DMS114 treated with DMSO at 0.1 percent for 48 hours (cell line): ENCODE data around the gene IFNGR1.
"Not testable (repeated sequence)": the region's sequence is repeated elsewhere in the genome, so short reads cannot be mapped to it uniquely, and the experiment has no call there.

Experiments
- DNase-seq: peaks from one replicate; lab custom pipeline; 2025; ENCODE audit not compliant: unreplicated experiment; lab: John Stamatoyannopoulos, UW

IFNGR1 gene

GRCh38 chr6:137236581-137237355 is 17.6 kb upstream of the IFNGR1 start:
- no peak for DNase-seq

DNA sequence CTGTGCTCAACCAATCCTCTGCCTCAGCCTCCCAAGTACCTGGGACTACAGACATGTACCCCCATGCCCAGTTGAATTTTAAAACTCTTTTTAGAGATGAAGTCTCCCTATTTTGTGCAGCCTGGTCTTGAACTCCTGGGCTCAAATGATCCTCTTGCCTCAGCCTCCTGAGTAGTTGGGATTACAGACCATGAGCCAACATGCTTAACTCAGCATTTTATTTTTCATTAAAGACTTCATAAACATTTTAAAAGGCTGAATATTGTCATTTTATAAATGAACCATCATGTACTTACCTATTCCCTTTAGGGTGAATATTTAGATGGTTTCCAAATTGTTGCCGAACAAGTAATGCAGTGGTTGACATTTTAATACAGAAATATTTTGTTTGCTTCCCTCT is 16.5 kb upstream of the IFNGR1 start:
- DNase-seq = no peak

GRCh38 chr6:137233911-137234863 is 15.0 kb upstream of the IFNGR1 start:
- no peak for DNase-seq

DNA sequence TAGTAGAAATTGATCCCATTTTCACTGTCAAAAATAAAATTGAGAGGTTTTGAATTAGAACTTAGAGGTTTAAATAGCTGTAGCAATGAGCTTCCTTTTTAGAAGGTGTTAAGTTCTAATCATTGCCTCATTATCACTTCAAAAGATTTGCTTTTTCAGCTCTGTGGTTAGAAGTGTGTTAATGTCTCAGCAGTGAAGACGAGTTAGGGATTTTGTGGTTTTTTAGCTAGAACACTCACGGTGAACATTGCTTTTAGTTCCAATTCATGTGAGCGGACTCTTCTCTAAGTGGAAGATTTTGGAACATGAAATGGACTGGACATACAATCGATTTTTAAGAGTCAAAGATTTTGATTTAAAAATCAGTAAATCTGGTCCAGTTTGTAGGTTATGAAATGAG is 12.7 kb upstream of the IFNGR1 start:
- DNase-seq = no peak

DNA sequence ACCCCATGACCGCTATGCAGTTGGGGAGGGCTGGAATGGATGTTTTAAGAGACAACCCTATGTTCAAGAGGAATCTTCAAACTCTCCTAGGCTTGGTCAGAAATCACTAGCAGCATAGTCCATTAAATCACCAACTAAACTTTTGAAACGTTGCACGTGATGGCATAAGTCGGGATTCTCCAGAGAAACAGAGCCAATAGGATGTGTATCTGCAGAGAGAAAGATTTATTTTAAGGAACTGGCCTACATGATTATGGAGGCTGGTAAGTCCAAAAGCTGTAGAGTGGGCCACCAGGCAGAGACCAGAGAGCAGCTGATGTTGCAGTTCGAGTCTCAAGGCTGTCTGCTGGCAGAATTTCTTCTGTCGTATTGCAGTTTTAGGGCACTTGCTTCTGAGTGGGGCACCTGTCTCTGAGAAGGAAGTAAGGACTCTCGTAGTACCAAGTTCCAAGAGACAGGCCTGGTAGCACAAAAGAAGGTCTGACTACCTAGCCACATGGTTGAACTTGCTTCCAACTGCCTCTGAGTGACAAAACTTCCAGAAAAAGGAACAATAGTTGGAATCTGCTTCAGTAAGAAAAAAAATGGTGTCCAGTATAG is 11.9 kb upstream of the IFNGR1 start:
- DNase-seq = no peak

DNA sequence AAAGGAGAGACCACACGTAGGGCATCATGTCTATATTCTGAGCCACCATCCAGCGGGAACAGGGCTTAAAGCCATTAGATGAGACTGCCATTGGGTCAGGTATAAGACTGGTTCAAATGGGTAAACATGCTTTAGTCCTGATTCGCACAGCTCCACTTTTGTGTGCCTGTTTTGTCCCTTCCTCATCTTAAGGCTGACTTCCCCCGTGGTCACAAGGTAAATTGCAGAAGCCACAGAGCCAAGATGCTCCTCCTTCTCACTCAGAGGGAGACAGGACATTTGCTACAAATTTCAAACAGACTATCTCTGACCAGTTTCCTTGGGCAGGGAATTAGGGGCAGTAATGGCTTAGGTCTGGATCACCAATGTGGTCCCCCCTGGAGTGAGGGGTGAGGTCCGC is 11.4 kb upstream of the IFNGR1 start:
- no peak for DNase-seq

DNA sequence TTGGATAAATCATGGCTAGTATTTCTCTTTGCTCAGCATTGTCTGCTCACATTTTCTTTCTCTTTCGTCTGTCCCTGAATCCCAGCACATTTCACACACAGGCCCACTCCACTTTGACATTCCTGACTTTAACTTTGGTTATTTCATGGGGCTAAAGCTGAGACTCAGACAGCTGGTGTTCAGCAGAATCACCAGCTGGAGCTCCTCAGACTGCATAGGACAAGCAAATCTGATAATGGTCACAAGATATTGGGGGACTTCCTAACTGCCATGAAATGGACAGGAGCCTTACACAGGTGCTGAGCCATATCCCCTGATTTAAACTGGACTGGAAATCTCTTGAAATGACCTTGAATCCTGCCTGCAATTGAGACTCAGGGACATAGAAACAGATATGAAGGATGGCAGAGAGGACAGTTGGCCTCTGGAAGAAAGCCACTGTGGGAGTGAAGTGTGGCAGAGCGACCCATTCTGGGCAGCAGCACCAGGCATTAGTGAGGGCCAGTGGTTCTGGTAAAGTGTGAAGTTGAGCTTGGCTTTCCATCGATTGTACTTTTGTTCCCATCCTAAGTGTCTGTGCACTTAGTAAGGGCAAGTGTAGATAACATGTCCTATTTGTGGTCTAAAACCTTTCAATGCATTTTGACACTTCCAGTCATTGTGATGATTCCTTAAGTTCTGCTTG is 10.0 kb upstream of the IFNGR1 start:
- no peak for DNase-seq

GRCh38 chr6:137227871-137228302 is 8.7 kb upstream of the IFNGR1 start:
- no peak for DNase-seq

- DNase-seq = no peak
Observed at GRCh38 chr6:137226697-137227096, 7.5 kb upstream of the IFNGR1 start.

- DNase-seq = no peak
Observed at GRCh38 chr6:137224799-137225198, 5.6 kb upstream of the IFNGR1 start.

DNA sequence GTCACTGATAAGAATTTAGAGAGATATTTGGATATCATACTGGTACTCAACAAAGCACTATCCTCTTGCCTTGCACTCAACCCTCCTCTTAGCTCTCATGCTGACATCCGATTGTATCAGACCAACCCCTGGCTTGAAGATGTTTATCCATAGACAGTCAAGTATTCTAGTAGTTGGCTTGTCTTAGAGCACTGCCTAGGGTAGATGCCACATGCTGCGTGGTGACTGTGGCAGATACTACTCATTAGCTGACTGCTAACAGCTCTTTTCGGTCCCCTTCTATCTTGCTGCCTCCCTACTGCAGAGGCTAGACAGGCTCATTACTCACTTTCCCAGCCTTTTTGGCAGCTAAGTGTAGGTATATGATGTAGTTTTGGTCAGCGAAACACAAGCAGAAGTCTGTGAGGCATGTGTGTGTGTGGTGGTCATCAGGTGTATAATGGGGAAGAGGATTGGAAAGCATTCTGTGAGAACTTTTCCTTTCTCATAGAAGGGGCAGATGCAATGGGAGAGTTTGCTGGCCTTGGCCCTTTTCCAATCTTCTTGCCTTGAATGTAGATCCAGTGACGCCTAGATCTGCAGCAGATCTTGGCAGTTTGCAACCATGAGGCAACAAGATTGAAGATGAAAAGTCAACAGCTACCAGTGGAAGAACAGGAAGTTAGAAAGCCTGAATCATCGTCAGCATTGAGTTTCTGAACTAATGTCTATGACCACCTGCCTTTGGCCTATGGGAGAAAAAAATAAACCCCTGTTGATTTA is 4.4 kb upstream of the IFNGR1 start:
- no peak for DNase-seq

DNA sequence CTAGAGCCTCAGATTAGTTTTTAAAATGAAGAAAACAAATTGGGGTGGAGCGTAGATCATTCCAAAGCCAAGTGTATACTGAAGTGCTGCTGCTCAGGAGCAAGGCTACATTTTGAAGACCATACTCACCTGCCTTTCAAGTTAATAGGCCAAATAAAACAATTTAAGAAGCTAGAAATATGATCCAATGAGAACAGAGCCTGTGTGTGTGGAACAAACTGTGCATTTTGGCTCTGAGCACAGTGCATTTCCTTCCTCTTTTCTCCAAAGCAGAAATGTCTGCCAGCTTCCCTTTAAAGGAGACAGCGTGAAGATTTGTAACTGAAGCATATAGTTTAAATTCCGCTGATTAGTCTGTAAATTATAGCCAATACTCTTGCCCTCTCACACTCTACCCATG is 3.2 kb upstream of the IFNGR1 start:
- DNase-seq = no peak

GRCh38 chr6:137219664-137220252 is 573 bp upstream of the IFNGR1 start:
- no peak for DNase-seq

- DNase-seq = no peak
Observed at GRCh38 chr6:137218473-137218916, 690 bp downstream of the IFNGR1 start.

DNA sequence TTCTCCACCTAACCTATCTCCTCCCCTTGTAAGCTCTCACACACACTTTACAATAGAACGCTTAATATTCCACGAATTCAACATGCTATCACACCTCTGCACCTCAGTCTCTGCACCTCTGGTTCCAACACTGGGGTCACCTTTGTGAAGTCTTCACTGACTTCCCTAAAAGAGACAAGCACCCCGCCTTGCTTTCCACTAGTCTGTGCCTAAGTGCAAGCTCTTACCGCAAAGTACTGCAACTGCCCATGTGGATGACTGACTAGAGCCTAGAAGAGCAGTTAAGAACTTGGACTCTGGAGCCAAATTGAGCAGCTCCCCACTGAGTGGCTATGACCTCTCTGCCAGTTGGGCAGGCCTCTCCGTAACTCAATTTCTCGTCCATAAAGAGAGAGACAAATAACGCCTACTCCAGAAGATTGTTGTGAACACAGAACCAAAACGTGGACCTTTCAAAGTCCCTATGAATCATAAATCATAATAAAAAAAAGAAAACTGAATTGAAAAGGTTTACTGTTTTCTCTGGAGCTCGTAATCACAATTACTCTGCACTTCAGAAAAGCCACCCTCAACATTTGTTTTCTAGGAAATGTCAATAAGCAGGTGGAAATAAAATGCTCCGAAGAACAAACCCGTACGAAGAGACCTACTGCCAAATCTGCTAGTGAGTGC is 1.2 kb downstream of the IFNGR1 start:
- DNase-seq = no peak

DNA sequence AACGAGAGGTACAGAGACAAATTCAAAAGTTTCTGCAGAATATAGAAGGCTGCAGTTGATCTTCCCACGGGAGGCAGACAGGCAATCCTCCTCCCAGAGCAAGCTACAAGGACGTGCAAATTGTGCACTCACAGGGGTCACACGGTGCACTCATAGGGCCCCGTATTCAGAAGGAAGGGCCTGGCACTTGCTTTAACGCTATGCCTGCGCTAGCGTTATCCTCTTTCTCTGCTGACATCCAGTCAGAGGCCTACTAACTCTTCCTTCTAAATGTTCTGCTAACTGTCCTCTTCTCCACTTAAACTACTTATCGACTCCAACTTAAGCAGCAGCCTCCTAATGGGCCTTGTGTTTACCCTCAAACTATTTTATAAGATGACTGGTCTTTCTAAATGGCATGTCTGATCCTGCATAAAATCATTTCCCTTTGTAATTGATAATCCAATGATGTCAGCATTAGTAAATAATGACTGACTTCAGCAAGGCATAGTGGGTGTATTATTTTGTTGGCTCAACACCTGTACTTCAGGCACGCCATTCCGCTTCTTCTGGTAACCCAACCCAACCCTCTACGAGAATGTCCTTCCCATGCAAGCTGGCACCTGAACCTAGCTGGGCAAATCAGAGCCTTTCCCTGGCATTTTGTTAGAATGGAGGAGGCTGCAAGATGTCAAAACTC is 2.2 kb downstream of the IFNGR1 start:
- no peak for DNase-seq

- no peak for DNase-seq
Observed at GRCh38 chr6:137216106-137216505, 3.1 kb downstream of the IFNGR1 start.

GRCh38 chr6:137215630-137216029 is 3.6 kb downstream of the IFNGR1 start:
- DNase-seq = not testable (repeated sequence)

DNA sequence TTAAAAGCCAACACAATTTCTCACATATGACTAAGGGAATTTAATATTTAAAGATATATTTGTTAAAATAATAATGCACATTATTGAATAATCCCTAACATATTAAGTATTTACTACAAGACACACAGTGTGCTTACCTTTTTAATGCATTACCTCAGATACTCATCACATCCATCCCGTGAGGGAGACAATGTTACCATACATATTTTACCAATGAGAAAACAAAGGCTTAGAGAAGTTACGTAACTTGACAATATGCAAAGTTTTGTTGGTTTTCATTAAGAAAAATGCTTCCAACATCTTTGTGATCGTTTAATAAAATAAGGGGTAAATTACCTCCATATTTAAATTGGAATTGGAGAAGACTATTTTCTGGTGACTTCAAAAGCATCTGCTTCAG is 4.3 kb downstream of the IFNGR1 start:
- DNase-seq = no peak
